HepG2 (cell line): Measurements from ENCODE around the gene FBH1. TPM values are rescaled to one million over a fixed set of nuclear protein-coding genes. Genes with fewer than 3 reads are reported as not detected.

Experiments
- AGO2 ChIP-seq: fragments of 200-400 bp; formaldehyde crosslinking; optimal IDR thresholded peaks from 2 replicates; pipeline ENCODE3; 2017; ENCODE audit warnings: mild to moderate bottlenecking, low read depth, low read length, moderate library complexity
- ATF1 ChIP-seq: IDR thresholded peaks from 2 replicates; pipeline ENCODE4 v1.6.1; 2016; ENCODE audit warnings: mild to moderate bottlenecking, control low read depth
- BRD4 ChIP-seq: sonication (generic); formaldehyde crosslinking; IDR thresholded peaks from 2 replicates; pipeline ENCODE4 v1.4.0; 2020; ENCODE audit warnings: missing genetic modification reagents
- CCDC6 ChIP-seq: sonication (generic); formaldehyde crosslinking; IDR thresholded peaks from 2 replicates; pipeline ENCODE4 v1.8.1; 2022; ENCODE audit warnings: mild to moderate bottlenecking, missing genetic modification reagents, moderate library complexity
- EP300 ChIP-seq, 3 experiments: sonication (generic) in 1 of 3; formaldehyde crosslinking in 1 of 3; IDR thresholded peaks; 2 replicates each; pipeline versions ENCODE4 v1.5.1 to v1.6.1; 2011 to 2020; ENCODE audit warnings: low read depth in 2 of 3, low read length in 2 of 3, borderline replicate concordance in 1 of 3, improper control_type of control experiment in 1 of 3, mild to moderate bottlenecking in 1 of 3, missing genetic modification reagents in 1 of 3, moderate library complexity in 1 of 3
- NCOR1 ChIP-seq: fragments of 200-600 bp; sonication (generic); IDR thresholded peaks from 2 replicates; pipeline ENCODE4 v1.7.0; 2017; ENCODE audit warnings: antibody characterized with exemption, low read length, borderline replicate concordance
- NFKB2 ChIP-seq: sonication (generic); formaldehyde crosslinking; IDR thresholded peaks from 2 replicates; pipeline ENCODE4 v1.4.0; 2020; ENCODE audit warnings: missing genetic modification reagents, borderline replicate concordance
- SMAD9 ChIP-seq: sonication (generic); formaldehyde crosslinking; IDR thresholded peaks from 2 replicates; pipeline ENCODE4 v1.5.1; 2020; ENCODE audit warnings: mild to moderate bottlenecking, missing genetic modification reagents
- ZBTB38 ChIP-seq: sonication (generic); formaldehyde crosslinking; IDR thresholded peaks from 2 replicates; pipeline ENCODE4 v1.5.1; 2020; ENCODE audit warnings: mild to moderate bottlenecking, missing genetic modification reagents
- ZBTB49 ChIP-seq: sonication (generic); formaldehyde crosslinking; IDR thresholded peaks from 2 replicates; pipeline ENCODE4 v1.4.0; 2020; ENCODE audit warnings: missing genetic modification reagents, borderline replicate concordance
- ZBTB8A ChIP-seq: sonication (generic); formaldehyde crosslinking; IDR thresholded peaks from 2 replicates; pipeline ENCODE4 v1.4.0; 2020; ENCODE audit warnings: mild to moderate bottlenecking, low read depth, missing genetic modification reagents, borderline replicate concordance
- ZIK1 ChIP-seq: sonication (generic); formaldehyde crosslinking; IDR thresholded peaks from 2 replicates; pipeline ENCODE4 v1.5.0; 2020; ENCODE audit warnings: mild to moderate bottlenecking, low read depth, missing genetic modification reagents, borderline replicate concordance
- ZNF124 ChIP-seq: sonication (generic); formaldehyde crosslinking; IDR thresholded peaks from 2 replicates; pipeline ENCODE4 v1.4.0; 2020; ENCODE audit warnings: missing genetic modification reagents
- ZNF225 ChIP-seq: sonication (generic); formaldehyde crosslinking; IDR thresholded peaks from 2 replicates; pipeline ENCODE4 v1.4.0; 2020; ENCODE audit warnings: mild to moderate bottlenecking, missing genetic modification reagents
- ZNF589 ChIP-seq: sonication (generic); formaldehyde crosslinking; conservative IDR thresholded peaks from 2 replicates; pipeline ENCODE4 v1.8.0; 2022; ENCODE audit warnings: mild to moderate bottlenecking, moderate library complexity, missing genetic modification reagents
- ZNF619 ChIP-seq: sonication (generic); formaldehyde crosslinking; IDR thresholded peaks from 2 replicates; pipeline ENCODE4 v1.4.0; 2020; ENCODE audit warnings: mild to moderate bottlenecking, missing genetic modification reagents
- ZNF660 ChIP-seq: sonication (generic); formaldehyde crosslinking; IDR thresholded peaks from 2 replicates; pipeline ENCODE4 v1.5.1; 2020; ENCODE audit warnings: mild to moderate bottlenecking, low read depth, missing genetic modification reagents, borderline replicate concordance
- ZNF83 ChIP-seq: sonication (generic); formaldehyde crosslinking; IDR thresholded peaks from 2 replicates; pipeline ENCODE4 v1.4.0; 2020; ENCODE audit warnings: missing genetic modification reagents, mild to moderate bottlenecking, borderline replicate concordance
- polyA plus RNA-seq, 8 experiments: library from polyadenylated mRNA; depleted of rRNA in 3 of 8; stranded (reverse) in 7 of 8; unstranded in 1 of 8; fragments of >200 nt; fragmentation: Illumina TruSeq in 4 of 8; extraction: Trizol in 4 of 8; gene quantifications; 2 replicates each; pipeline versions ENCODE4 v1.2.1 to v1.2.3, GENCODE V29; 2011 to 2016; ENCODE audit warnings: low read depth in 4 of 8, missing spikeins in 1 of 8, mixed read lengths in 1 of 8; ENCODE audit not compliant: insufficient read depth in 1 of 8
- total RNA-seq, 5 experiments: library from RNA; depleted of rRNA; stranded (reverse); fragments of >200 nt; fragmentation: Illumina TruSeq; extraction: Trizol; gene quantifications; 2 replicates each; pipeline ENCODE4 v1.2.3, GENCODE V29; 2016; ENCODE audit warnings: low read depth in 1 of 5
- TF ChIP-seq, protein P1 (sequence below): IDR thresholded peaks from 2 replicates; pipeline ENCODE4 v1.4.0; 2020; ENCODE audit warnings: mild to moderate bottlenecking, missing genetic modification reagents
- TF ChIP-seq, protein P2 (sequence below): IDR thresholded peaks from 2 replicates; pipeline ENCODE4 v1.6.1; 2016
- TF ChIP-seq, protein P3 (sequence below): IDR thresholded peaks from 2 replicates; pipeline ENCODE4 v1.6.1; 2016; ENCODE audit warnings: missing genetic modification reagents, missing compliant biosample characterization

FBH1 gene
- total and polyA plus RNA-seq, 2 of the 13 experiments (the other 11 are each of a cell fraction or from before 2014, with no cell fraction given): 48.8 to 60.3 TPM

- TF ChIP-seq, protein P1, sequence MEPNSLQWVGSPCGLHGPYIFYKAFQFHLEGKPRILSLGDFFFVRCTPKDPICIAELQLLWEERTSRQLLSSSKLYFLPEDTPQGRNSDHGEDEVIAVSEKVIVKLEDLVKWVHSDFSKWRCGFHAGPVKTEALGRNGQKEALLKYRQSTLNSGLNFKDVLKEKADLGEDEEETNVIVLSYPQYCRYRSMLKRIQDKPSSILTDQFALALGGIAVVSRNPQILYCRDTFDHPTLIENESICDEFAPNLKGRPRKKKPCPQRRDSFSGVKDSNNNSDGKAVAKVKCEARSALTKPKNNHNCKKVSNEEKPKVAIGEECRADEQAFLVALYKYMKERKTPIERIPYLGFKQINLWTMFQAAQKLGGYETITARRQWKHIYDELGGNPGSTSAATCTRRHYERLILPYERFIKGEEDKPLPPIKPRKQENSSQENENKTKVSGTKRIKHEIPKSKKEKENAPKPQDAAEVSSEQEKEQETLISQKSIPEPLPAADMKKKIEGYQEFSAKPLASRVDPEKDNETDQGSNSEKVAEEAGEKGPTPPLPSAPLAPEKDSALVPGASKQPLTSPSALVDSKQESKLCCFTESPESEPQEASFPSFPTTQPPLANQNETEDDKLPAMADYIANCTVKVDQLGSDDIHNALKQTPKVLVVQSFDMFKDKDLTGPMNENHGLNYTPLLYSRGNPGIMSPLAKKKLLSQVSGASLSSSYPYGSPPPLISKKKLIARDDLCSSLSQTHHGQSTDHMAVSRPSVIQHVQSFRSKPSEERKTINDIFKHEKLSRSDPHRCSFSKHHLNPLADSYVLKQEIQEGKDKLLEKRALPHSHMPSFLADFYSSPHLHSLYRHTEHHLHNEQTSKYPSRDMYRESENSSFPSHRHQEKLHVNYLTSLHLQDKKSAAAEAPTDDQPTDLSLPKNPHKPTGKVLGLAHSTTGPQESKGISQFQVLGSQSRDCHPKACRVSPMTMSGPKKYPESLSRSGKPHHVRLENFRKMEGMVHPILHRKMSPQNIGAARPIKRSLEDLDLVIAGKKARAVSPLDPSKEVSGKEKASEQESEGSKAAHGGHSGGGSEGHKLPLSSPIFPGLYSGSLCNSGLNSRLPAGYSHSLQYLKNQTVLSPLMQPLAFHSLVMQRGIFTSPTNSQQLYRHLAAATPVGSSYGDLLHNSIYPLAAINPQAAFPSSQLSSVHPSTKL (CRISPR knock-in tag): no peak
- no peak for TF ChIP-seq ZNF225 (CRISPR knock-in tag)
- TF ChIP-seq NCOR1: no peak
- TF ChIP-seq ZBTB8A (CRISPR knock-in tag): no peak
- TF ChIP-seq ZIK1 (CRISPR knock-in tag): no peak
- no peak for TF ChIP-seq NFKB2 (CRISPR knock-in tag)
- no peak for TF ChIP-seq ZNF124
- TF ChIP-seq, protein P2, sequence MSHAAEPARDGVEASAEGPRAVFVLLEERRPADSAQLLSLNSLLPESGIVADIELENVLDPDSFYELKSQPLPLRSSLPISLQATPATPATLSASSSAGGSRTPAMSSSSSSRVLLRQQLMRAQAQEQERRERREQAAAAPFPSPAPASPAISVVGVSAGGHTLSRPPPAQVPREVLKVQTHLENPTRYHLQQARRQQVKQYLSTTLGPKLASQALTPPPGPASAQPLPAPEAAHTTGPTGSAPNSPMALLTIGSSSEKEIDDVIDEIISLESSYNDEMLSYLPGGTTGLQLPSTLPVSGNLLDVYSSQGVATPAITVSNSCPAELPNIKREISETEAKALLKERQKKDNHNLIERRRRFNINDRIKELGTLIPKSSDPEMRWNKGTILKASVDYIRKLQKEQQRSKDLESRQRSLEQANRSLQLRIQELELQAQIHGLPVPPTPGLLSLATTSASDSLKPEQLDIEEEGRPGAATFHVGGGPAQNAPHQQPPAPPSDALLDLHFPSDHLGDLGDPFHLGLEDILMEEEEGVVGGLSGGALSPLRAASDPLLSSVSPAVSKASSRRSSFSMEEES: no peak
- no peak for TF ChIP-seq ZBTB49 (CRISPR knock-in tag)
- no peak for TF ChIP-seq CCDC6
- no peak for TF ChIP-seq ZNF589
- no peak for TF ChIP-seq EP300 (IDR thresholded peaks at IDR 0.05; ENCODE audit: low read depth in 2 of 2, low read length in 2 of 2)
- TF ChIP-seq EP300 (CRISPR knock-in tag; IDR thresholded peaks at IDR 0.05; ENCODE audit: borderline replicate concordance): no peak
- TF ChIP-seq ATF1: no peak
- TF ChIP-seq, protein P3, sequence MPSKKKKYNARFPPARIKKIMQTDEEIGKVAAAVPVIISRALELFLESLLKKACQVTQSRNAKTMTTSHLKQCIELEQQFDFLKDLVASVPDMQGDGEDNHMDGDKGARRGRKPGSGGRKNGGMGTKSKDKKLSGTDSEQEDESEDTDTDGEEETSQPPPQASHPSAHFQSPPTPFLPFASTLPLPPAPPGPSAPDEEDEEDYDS (CRISPR knock-in tag): no peak
- TF ChIP-seq ZNF660 (CRISPR knock-in tag): no peak
- no peak for TF ChIP-seq SMAD9 (CRISPR knock-in tag)
- TF ChIP-seq ZNF83 (CRISPR knock-in tag): no peak
- TF ChIP-seq BRD4 (CRISPR knock-in tag): no peak
- no peak for TF ChIP-seq AGO2
- peak; percentile 66; the same call in 1 of the 2 replicates for TF ChIP-seq ZBTB38 (CRISPR knock-in tag)
- no peak for TF ChIP-seq ZNF619
These were observed 33.9 kb upstream of the FBH1 start (continued) for GRCh38 chr10:5855979-5856700.
